ENCODE data around the gene BTBD2. TPM values are rescaled to one million over a fixed set of nuclear protein-coding genes. Genes with fewer than 3 reads are reported as not detected.

The BTBD2 gene
- total and polyA plus RNA-seq, 8 donors, result 63.1 to 112 (median 95.2) TPM

GRCh38 chr19:2014731-2015607 lies 545 bp downstream of the BTBD2 start:
- peak; percentile 5 for ATAC-seq
- peak overlapping the region; percentile 56 for H3K4me3 ChIP-seq
- no peaks in the 10 kb centered on the region for H3K27me3 ChIP-seq
- TF ChIP-seq, protein P1, sequence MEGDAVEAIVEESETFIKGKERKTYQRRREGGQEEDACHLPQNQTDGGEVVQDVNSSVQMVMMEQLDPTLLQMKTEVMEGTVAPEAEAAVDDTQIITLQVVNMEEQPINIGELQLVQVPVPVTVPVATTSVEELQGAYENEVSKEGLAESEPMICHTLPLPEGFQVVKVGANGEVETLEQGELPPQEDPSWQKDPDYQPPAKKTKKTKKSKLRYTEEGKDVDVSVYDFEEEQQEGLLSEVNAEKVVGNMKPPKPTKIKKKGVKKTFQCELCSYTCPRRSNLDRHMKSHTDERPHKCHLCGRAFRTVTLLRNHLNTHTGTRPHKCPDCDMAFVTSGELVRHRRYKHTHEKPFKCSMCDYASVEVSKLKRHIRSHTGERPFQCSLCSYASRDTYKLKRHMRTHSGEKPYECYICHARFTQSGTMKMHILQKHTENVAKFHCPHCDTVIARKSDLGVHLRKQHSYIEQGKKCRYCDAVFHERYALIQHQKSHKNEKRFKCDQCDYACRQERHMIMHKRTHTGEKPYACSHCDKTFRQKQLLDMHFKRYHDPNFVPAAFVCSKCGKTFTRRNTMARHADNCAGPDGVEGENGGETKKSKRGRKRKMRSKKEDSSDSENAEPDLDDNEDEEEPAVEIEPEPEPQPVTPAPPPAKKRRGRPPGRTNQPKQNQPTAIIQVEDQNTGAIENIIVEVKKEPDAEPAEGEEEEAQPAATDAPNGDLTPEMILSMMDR (IDR thresholded peaks at IDR 0.05), result no peak
- intact Hi-C loops (cut with DNase I), result loop anchor here in 1 of 2 donors (5.0 kb wide), 1 partner anchor 52 kb away; no protein-coding TSS in a partner anchor
- DNase-seq, result peak in 1 of 4 donors; percentile 86
- H3K4me1 ChIP-seq, result peaks cover 0 to 18% of the 10 kb centered on the region in 2 donors
- no peaks in the 10 kb centered on the region for H3K36me3 ChIP-seq
- H3K27ac ChIP-seq, result peak overlapping the region in 1 of 2 donors; percentile 65
- H3K9me3 ChIP-seq, result no peaks in the 10 kb centered on the region

- DNase-seq (no peak), ATAC-seq (no peak)
- intact Hi-C loops (cut with DNase I), result no loop called here
- H3K27me3 ChIP-seq, result no peaks in the 10 kb centered on the region
- H3K4me3 ChIP-seq, result peak overlapping the region in 1 of 2 donors; percentile 56
- H3K4me1 ChIP-seq, result peaks cover 0 to 11% of the 10 kb centered on the region in 2 donors
- TF ChIP-seq, protein P1 (IDR thresholded peaks at IDR 0.05), result no peak
- no peaks in the 10 kb centered on the region for H3K36me3 ChIP-seq
- no peaks in the 10 kb centered on the region for H3K9me3 ChIP-seq
- H3K27ac ChIP-seq, result no peak overlapping the region
These were observed 1.4 kb downstream of the BTBD2 start for GRCh38 chr19:2014131-2014571.

DNA sequence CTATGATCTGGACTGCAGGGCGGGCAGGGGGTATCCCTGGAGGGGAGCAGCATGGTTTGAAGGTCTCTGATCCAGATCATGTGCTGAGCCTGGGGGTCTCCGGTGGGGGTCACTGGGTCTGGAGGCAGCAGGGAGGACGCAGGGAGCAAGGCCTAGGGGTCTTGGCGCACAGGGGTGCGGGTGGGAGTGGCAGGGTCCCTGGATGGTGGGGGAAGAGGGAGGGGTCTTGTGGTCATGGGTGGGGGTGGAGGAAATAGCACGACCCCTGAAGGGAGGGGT lies 1.9 kb downstream of the BTBD2 start:
- Histone ChIP-seq H3K27me3 (no peaks in the 10 kb centered on the region), H3K36me3 (no peaks in the 10 kb centered on the region), H3K27ac (no peak overlapping the region), H3K4me3 (no peak overlapping the region), H3K9me3 (no peaks in the 10 kb centered on the region), H3K4me1 (peaks cover 0 to 11% of the 10 kb centered on the region in 2 donors)
- intact Hi-C loops (cut with DNase I), result no loop called here
- TF ChIP-seq, protein P1 (IDR thresholded peaks at IDR 0.05), result no peak
- ATAC-seq (no peak), DNase-seq (no peak)

GRCh38 chr19:2012941-2013682 lies 2.4 kb downstream of the BTBD2 start:
- H3K4me3 ChIP-seq, result no peak overlapping the region
- no peaks in the 10 kb centered on the region for H3K9me3 ChIP-seq
- TF ChIP-seq, protein P1 (IDR thresholded peaks at IDR 0.05), result no peak
- H3K27ac ChIP-seq, result no peak overlapping the region
- no peak for DNase-seq
- intact Hi-C loops (cut with DNase I), result no loop called here
- H3K4me1 ChIP-seq, result peaks cover 0 to 11% of the 10 kb centered on the region in 2 donors
- ATAC-seq, result no peak
- H3K36me3 ChIP-seq, result no peaks in the 10 kb centered on the region
- H3K27me3 ChIP-seq, result no peaks in the 10 kb centered on the region

DNA sequence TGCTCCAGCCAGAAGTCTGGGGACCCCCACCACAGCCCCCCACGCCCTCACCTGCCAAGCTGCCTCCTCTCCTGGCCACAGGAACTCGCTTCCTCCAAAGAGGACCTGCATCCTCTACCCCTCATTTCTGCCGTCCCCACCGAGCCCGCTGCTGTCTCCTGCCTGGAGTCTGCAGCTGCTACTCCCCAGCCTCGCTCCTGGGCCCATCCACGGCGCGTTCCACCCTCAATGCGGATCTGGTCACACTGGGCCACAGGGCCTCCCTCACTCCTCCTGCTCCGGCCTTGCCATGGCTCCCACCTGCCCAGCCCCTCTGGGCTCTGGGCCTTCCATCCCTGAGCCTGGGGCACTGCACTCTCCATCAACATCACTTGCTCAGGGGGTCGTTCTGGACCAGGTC lies 4.3 kb downstream of the BTBD2 start:
- Histone ChIP-seq H3K36me3 (no peaks in the 10 kb centered on the region), H3K9me3 (no peaks in the 10 kb centered on the region), H3K4me1 (peaks cover 0 to 5% of the 10 kb centered on the region in 2 donors), H3K4me3 (no peak overlapping the region), H3K27me3 (no peaks in the 10 kb centered on the region), H3K27ac (no peak overlapping the region)
- intact Hi-C loops (cut with DNase I), result no loop called here
- ATAC-seq (no peak), DNase-seq (no peak)
- TF ChIP-seq, protein P1 (IDR thresholded peaks at IDR 0.05), result no peak

All from left lung (tissue), 10 donors.